HG03457 (cell line): ENCODE results near the gene RAB6C.
"Not testable (repeated sequence)": the region's sequence is repeated elsewhere in the genome, so short reads cannot be mapped to it uniquely, and the experiment has no call there.

Source experiments
- ATAC-seq: cut with Tn5 transposase; IDR thresholded peaks from one replicate; pipeline ENCODE4 v1.9.1; 2021; ENCODE audit warnings: moderate number of reproducible peaks; ENCODE audit not compliant: unreplicated experiment

RAB6C gene

GRCh38 chr2:129979629-129980155 lies at the start of gene RAB6C:
RAB6C (plus strand) TSS chr2:129979666; CDS start chr2:129980116, 450 bp downstream.
- not testable (repeated sequence) for ATAC-seq

- no peak for ATAC-seq
Measured at GRCh38 chr2:129930451-129930850, 49.0 kb upstream of the RAB6C start.

GRCh38 chr2:129933387-129933786 lies 46.1 kb upstream of the RAB6C start:
- not testable (repeated sequence) for ATAC-seq

- no peak for ATAC-seq
Measured at GRCh38 chr2:129934044-129934822, 45.2 kb upstream of the RAB6C start.

GRCh38 chr2:129935118-129935517 lies 44.3 kb upstream of the RAB6C start:
- ATAC-seq, result no peak

- ATAC-seq, result no peak
Measured at GRCh38 chr2:129936334-129936934, 43.0 kb upstream of the RAB6C start.

GRCh38 chr2:129938850-129939471 lies 40.5 kb upstream of the RAB6C start:
- not testable (repeated sequence) for ATAC-seq

GRCh38 chr2:129943456-129943855 lies 36.0 kb upstream of the RAB6C start:
- not testable (repeated sequence) for ATAC-seq

GRCh38 chr2:129945557-129945956 lies 33.9 kb upstream of the RAB6C start:
- ATAC-seq, result no peak

- ATAC-seq, result not testable (repeated sequence)
Measured at GRCh38 chr2:129947712-129948111, 31.8 kb upstream of the RAB6C start.

GRCh38 chr2:129956171-129956570 lies 23.3 kb upstream of the RAB6C start:
- not testable (repeated sequence) for ATAC-seq

- no peak for ATAC-seq
Measured at GRCh38 chr2:129957891-129958290, 21.6 kb upstream of the RAB6C start.

- not testable (repeated sequence) for ATAC-seq
Measured at GRCh38 chr2:129958736-129959135, 20.7 kb upstream of the RAB6C start.

- not testable (repeated sequence) for ATAC-seq
Measured at GRCh38 chr2:129968605-129969004, 10.9 kb upstream of the RAB6C start.

GRCh38 chr2:129975016-129975774 lies 4.3 kb upstream of the RAB6C start:
- no peak for ATAC-seq

- not testable (repeated sequence) for ATAC-seq
Measured at GRCh38 chr2:129976969-129977368, 2.5 kb upstream of the RAB6C start.

GRCh38 chr2:129977986-129978385 lies 1.5 kb upstream of the RAB6C start:
- no peak for ATAC-seq

GRCh38 chr2:129980246-129980645 lies 780 bp downstream of the RAB6C start:
- ATAC-seq, result not testable (repeated sequence)

- not testable (repeated sequence) for ATAC-seq
Measured at GRCh38 chr2:129981689-129982088, 2.2 kb downstream of the RAB6C start.

- ATAC-seq, result no peak
Measured at GRCh38 chr2:129984426-129984825, 5.0 kb downstream of the RAB6C start.
